Activated B cell treated with CpG ODN at 0.5 μM for 24 hours (primary cell): ENCODE measurements around the gene TNFRSF18. TPM values are rescaled to one million over a fixed set of nuclear protein-coding genes. Genes with fewer than 3 reads are reported as not detected.
"Not testable (repeated sequence)": the region's sequence is repeated elsewhere in the genome, so short reads cannot be mapped to it uniquely, and the experiment has no call there.

Experiments used
- ATAC-seq: fragments of 200-7000 bp; cut with Tn5 transposase; one replicate; pipeline ENCODE4 v1.10.0; 2021; ENCODE audit warnings: low read depth, mild to moderate bottlenecking, moderate library complexity
- CTCF ChIA-PET: fragments of 350-600 bp; sonication (Branson Sonifier 250); formaldehyde crosslinking; loops from one replicate; lab custom pipeline; 2021; ENCODE audit warnings: antibody characterized with exemption; lab: Charles Lee
- POLR2A ChIA-PET: fragments of 350-600 bp; sonication (Branson Sonifier 250); formaldehyde crosslinking; loops from one replicate; lab custom pipeline; 2021; ENCODE audit warnings: antibody characterized with exemption; lab: Charles Lee
- DNase-seq: peaks from one replicate; pipeline ENCODE4 v3.0.0; 2022
- H3K27ac Mint-ChIP-seq: one replicate; pipeline ENCODE4 v1.8.0; 2020; ENCODE audit warnings: mixed read lengths
- H3K27me3 Mint-ChIP-seq: one replicate; pipeline ENCODE4 v1.8.0; 2021; ENCODE audit warnings: mixed read lengths
- H3K36me3 Mint-ChIP-seq: one replicate; pipeline ENCODE4 v1.8.0; 2021; ENCODE audit warnings: low read depth, mixed read lengths
- H3K4me1 Mint-ChIP-seq: one replicate; pipeline ENCODE4 v1.8.0; 2021; ENCODE audit warnings: mixed read lengths
- H3K4me3 Mint-ChIP-seq: one replicate; pipeline ENCODE4 v1.8.0; 2020; ENCODE audit warnings: mild to moderate bottlenecking, mixed read lengths
- H3K9me3 Mint-ChIP-seq: one replicate; pipeline ENCODE4 v1.8.0; 2020; ENCODE audit warnings: mixed read lengths
- CTCF ChIP-seq: fragments of 200-600 bp; IDR thresholded peaks from one replicate; pipeline ENCODE4 v1.8.0; 2022; ENCODE audit warnings: antibody characterized with exemption, mild to moderate bottlenecking
- intact Hi-C: fragments of 100-400 bp; cut with micrococcal nuclease; formaldehyde crosslinking; loops from one replicate; pipeline ENCODE4 v1.15.1; 2024
- total RNA-seq: library from RNA; stranded (reverse); gene quantifications from 2 replicates; pipeline ENCODE4 v1.2.3, GENCODE V29; 2022

TNFRSF18 gene
- total RNA-seq, 1 donor from 2014 or later = 37.5 TPM

GRCh38 chr1:1176931-1177330 lies 29.5 kb downstream of the TNFRSF18 start:
- peaks cover 29% of the 10 kb centered on the region for H3K4me1 Mint-ChIP-seq
- no peak overlapping the region for H3K4me3 Mint-ChIP-seq
- ChIA-PET POLR2A (no interaction called here), CTCF (no interaction called here)
- H3K36me3 Mint-ChIP-seq = no peaks in the 10 kb centered on the region
- no peak for TF ChIP-seq CTCF
- ATAC-seq (no peak), DNase-seq (no peak)
- H3K9me3 Mint-ChIP-seq = no peaks in the 10 kb centered on the region
- no peak overlapping the region for H3K27ac Mint-ChIP-seq
- intact Hi-C loops = no loop called here
- H3K27me3 Mint-ChIP-seq = peaks cover 18% of the 10 kb centered on the region

- Mint-ChIP-seq H3K4me3 (peak overlapping the region; percentile 15), H3K4me1 (peaks cover 34% of the 10 kb centered on the region), H3K27me3 (peaks cover 13% of the 10 kb centered on the region)
- CTCF ChIA-PET, H3K27ac Mint-ChIP-seq, ATAC-seq, DNase-seq, intact Hi-C loops, H3K36me3 Mint-ChIP-seq, H3K9me3 Mint-ChIP-seq: not testable (repeated sequence)
- POLR2A ChIA-PET = interaction anchor here (0.9 to 1.3 kb wide), 2 partner anchors 18 to 37 kb away, joined by 3 to 7 read pairs; no protein-coding TSS in a partner anchor
Measured at GRCh38 chr1:1176063-1176761, 30.2 kb downstream of the TNFRSF18 start.

DNA sequence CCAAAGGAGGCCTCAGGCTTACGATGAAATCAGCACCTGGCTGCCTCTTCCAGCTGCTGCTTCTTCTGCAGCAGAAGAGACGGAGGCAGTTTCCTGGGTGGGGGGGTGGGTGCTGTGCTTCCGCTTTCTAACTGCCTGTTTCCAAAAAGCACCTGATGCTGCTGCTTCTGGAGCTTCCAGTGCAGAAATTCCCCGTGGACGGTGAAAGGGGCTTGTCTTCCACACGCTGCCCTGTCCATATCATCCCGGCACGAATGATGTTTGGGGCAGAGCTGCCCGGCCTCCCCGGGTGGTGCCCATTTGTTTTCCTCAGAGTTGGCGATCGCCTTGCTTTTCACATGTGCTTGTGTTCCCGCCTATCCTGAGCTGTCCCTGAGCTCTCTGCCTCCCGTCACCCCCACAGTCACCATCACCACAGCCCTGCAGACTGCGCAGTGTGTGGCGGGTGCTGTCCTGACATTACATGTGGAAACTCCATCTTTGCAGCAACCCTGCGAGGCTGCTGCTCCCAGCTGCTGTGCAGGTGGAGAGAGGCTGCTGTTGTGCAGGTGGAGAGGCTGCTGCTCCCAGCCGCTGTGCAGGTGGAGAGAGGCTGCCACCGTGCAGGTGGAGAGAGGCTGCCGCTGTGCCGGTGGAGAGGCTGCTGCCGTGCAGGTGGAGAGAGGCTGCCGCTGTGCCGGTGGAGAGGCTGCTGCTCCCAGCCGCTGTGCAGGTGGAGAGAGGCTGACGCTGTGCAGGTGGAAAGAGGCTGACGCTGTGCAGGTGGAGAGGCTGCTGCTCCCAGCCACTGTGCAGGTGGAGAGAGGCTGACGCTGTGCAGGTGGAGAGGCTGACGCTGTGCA lies 30.9 kb downstream of the TNFRSF18 start:
- H3K36me3 Mint-ChIP-seq = no peaks in the 10 kb centered on the region
- H3K4me3 Mint-ChIP-seq = no peak overlapping the region
- intact Hi-C loops = no loop called here
- no peak for TF ChIP-seq CTCF
- H3K27ac Mint-ChIP-seq = no peak overlapping the region
- POLR2A ChIA-PET = interaction anchor here (0.6 to 1.8 kb wide), 7 partner anchors 15 to 38 kb away, joined by 3 to 7 read pairs (median 3); no protein-coding TSS in a partner anchor
- H3K9me3 Mint-ChIP-seq = no peaks in the 10 kb centered on the region
- ATAC-seq (no peak), DNase-seq (no peak)
- CTCF ChIA-PET = interaction anchor here (1.9 kb wide), 1 partner anchor 53 kb away, joined by 5 read pairs; no protein-coding TSS in a partner anchor
- H3K27me3 Mint-ChIP-seq = peaks cover 10% of the 10 kb centered on the region
- H3K4me1 Mint-ChIP-seq = peaks cover 39% of the 10 kb centered on the region

- H3K4me1 Mint-ChIP-seq = peaks cover 49% of the 10 kb centered on the region
- H3K27me3 Mint-ChIP-seq = peaks cover 10% of the 10 kb centered on the region
- ChIA-PET CTCF (interaction anchor here (1.9 kb wide), 1 partner anchor 52 kb away, joined by 5 read pairs; no protein-coding TSS in a partner anchor), POLR2A (interaction anchor here (0.7 to 1.8 kb wide), 4 partner anchors 16 to 52 kb away, joined by 3 to 10 read pairs (median 4); no protein-coding TSS in a partner anchor)
- ATAC-seq (peak; percentile 21), DNase-seq (peak; percentile 59)
- TF ChIP-seq CTCF = no peak
- intact Hi-C loops = loop anchor here (2.0 kb wide), 1 partner anchor 15 kb away; no protein-coding TSS in a partner anchor
- no peaks in the 10 kb centered on the region for H3K36me3 Mint-ChIP-seq
- peak within 1 kb of the TSS; percentile 28 for H3K4me3 Mint-ChIP-seq
- no peaks in the 10 kb centered on the region for H3K9me3 Mint-ChIP-seq
- H3K27ac Mint-ChIP-seq = no peak within 1 kb of the TSS
Measured at GRCh38 chr1:1173793-1174415, 32.5 kb downstream of the TNFRSF18 start, which contains the start of gene TTLL10. TTLL10 (plus strand) TSS chr1:1173880; CDS start chr1:1179216, 5,336 bp downstream.

DNA sequence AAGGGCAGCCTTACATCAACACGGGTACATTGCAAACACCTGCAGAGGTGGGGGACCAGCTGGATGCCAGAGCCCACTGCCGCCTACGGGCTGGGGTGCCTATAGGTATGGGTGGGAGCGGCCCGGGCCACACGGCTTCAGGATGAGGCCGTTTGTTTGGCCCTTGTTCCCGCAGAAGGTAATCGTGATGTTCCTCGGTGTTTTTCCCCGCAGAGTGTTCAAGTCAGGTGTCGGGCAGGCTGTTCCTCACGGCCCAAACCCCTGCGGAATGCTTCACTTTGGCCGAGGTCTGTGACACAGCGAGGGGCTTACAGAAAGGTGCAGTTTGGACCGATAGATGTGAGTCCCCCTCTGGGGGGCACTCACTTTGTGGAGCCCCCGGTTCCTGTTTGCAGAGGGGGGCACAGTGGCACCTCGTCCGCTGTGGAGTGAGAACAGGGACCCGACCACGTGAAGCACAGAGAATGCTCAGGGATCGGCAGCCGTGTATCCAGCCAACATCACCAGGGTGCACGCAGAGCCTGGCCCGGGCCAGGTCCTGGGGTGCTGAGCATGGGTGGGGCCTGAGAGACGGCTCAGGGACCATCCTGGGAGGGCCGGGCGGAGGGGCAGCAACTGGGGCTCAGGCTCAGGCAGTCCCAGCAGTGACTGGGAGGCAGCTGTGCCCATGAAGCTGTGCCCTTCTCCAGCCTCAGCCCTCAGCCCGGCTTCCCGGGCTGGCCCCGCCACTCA lies 33.2 kb downstream of the TNFRSF18 start:
- ChIA-PET CTCF (interaction anchor here (1.9 kb wide), 1 partner anchor 51 kb away, joined by 5 read pairs; no protein-coding TSS in a partner anchor), POLR2A (interaction anchor here (0.7 to 1.8 kb wide), 4 partner anchors 15 to 51 kb away, joined by 3 to 10 read pairs (median 4); no protein-coding TSS in a partner anchor)
- H3K27me3 Mint-ChIP-seq = peaks cover 10% of the 10 kb centered on the region
- no peaks in the 10 kb centered on the region for H3K9me3 Mint-ChIP-seq
- H3K4me3 Mint-ChIP-seq = peak overlapping the region; percentile 28
- intact Hi-C loops = loop anchor here (2.0 kb wide), 1 partner anchor 14 kb away; no protein-coding TSS in a partner anchor
- DNase-seq (no peak), ATAC-seq (no peak)
- peaks cover 49% of the 10 kb centered on the region for H3K4me1 Mint-ChIP-seq
- H3K36me3 Mint-ChIP-seq = no peaks in the 10 kb centered on the region
- no peak for TF ChIP-seq CTCF
- H3K27ac Mint-ChIP-seq = no peak overlapping the region
